ENCODE data around the gene SLC6A9. TPM values are rescaled to one million over a fixed set of nuclear protein-coding genes. Genes with fewer than 3 reads are reported as not detected.

The SLC6A9 gene
- total RNA-seq, 1 donor from 2014 or later: 19.2 TPM

DNA sequence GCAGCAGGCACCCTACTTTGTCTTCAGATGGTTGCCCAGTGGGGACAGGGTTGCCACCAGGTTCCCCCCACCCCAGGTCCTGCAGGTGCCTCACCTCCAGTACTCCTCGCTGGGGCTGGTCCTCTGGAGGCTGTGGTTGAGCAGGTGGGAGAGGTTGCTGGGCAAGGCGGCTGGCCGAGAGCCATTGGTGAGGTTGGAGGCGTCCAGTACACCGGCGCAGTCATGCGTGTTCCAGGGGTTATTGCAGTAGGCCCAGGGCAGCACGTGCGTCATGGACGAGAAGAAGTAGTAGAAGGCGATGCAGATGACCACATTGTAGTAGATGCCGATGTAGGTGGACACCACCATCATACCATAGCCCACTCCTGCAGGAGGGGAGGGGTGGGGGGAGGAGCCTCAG is 23.0 kb downstream of the SLC6A9 start:
- DNase-seq (no peak), ATAC-seq (no peak)
- intact Hi-C loops (cut with DNase I): no loop called here
- Histone ChIP-seq H3K36me3 (no peaks in the 10 kb centered on the region), H3K4me1 (no peaks in the 10 kb centered on the region), H3K27ac (no peak overlapping the region), H3K4me3 (no peak overlapping the region), H3K27me3 (no peaks in the 10 kb centered on the region), H3K9me3 (no peaks in the 10 kb centered on the region)
- no peak for TF ChIP-seq CTCF (IDR thresholded peaks at IDR 0.05)

- Histone ChIP-seq H3K36me3 (peaks cover 14% of the 10 kb centered on the region), H3K4me3 (no peak overlapping the region), H3K4me1 (no peaks in the 10 kb centered on the region), H3K27me3 (no peaks in the 10 kb centered on the region), H3K27ac (no peak overlapping the region), H3K9me3 (no peaks in the 10 kb centered on the region)
- TF ChIP-seq CTCF (IDR thresholded peaks at IDR 0.05): no peak
- DNase-seq (no peak), ATAC-seq (no peak)
- intact Hi-C loops (cut with DNase I): loop anchor here (5.0 kb wide), 1 partner anchor 35 kb away; no protein-coding TSS in a partner anchor
These were observed 28.6 kb downstream of the SLC6A9 start for GRCh38 chr1:44002606-44003157.

- intact Hi-C loops (cut with DNase I): loop anchor here (5.0 kb wide), 1 partner anchor 35 kb away; no protein-coding TSS in a partner anchor
- ATAC-seq (no peak), DNase-seq (no peak)
- no peaks in the 10 kb centered on the region for H3K27me3 ChIP-seq
- H3K27ac ChIP-seq: no peak overlapping the region
- no peak overlapping the region for H3K4me3 ChIP-seq
- H3K36me3 ChIP-seq: peaks cover 14% of the 10 kb centered on the region
- H3K4me1 ChIP-seq: no peaks in the 10 kb centered on the region
- no peak for TF ChIP-seq CTCF (IDR thresholded peaks at IDR 0.05)
- no peaks in the 10 kb centered on the region for H3K9me3 ChIP-seq
These were observed 29.1 kb downstream of the SLC6A9 start for GRCh38 chr1:44002165-44002564.

DNA sequence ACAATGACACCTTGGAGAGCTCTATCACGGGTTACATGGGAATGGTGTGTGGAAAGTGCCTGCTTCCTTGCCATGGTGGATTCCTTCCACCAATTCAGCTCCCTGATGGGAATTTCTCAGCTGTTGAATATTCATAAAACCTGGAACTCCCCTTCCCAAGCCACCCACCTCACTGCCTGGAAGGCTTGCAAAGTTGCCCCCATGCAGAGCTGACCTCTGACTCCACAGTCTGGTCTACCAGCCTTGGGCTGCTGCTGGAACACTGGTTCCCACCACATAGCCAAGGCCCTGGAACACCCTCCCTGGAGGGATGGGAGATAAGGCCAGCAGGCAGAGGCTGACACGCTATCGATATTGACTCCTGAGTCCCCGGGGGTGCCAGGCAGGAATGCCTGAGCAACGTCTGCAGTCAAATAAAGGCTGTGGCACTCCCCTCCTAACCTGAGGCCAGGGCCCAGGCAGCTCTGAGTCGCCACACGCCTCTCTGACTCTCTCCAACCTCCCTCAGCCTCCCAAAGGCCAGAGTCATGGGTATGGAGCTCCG is 31.1 kb downstream of the SLC6A9 start:
- no peaks in the 10 kb centered on the region for H3K9me3 ChIP-seq
- no peak for ATAC-seq
- intact Hi-C loops (cut with DNase I): loop anchor here (5.0 kb wide), 1 partner anchor 37 kb away; no protein-coding TSS in a partner anchor
- H3K4me1 ChIP-seq: no peaks in the 10 kb centered on the region
- DNase-seq: no peak
- TF ChIP-seq CTCF (IDR thresholded peaks at IDR 0.05): no peak
- H3K36me3 ChIP-seq: peaks cover 14% of the 10 kb centered on the region
- H3K4me3 ChIP-seq: no peak overlapping the region
- H3K27me3 ChIP-seq: no peaks in the 10 kb centered on the region
- no peak overlapping the region for H3K27ac ChIP-seq

DNA sequence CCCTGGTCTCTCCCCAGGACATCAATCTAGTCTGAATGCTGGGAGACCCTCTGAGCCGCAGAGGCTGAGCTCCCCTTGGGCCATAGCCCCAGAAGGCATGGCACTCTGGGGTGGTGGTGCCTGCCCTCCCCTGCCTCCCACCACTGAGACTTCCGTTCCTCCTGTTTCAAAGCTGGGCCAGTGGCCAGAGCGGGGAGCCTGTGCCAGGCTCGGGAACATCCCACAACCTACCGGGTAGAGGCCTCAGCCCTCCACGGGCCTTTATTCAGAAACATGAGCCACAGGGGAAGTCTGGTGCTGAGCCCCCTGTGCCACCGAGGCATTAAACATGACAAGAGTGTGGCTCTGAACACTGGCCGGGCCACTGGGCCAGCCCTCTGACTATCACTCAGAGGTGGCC is 31.8 kb downstream of the SLC6A9 start:
- H3K27me3 ChIP-seq: no peaks in the 10 kb centered on the region
- TF ChIP-seq CTCF (IDR thresholded peaks at IDR 0.05): no peak
- ATAC-seq (no peak), DNase-seq (no peak)
- H3K9me3 ChIP-seq: no peaks in the 10 kb centered on the region
- no peak overlapping the region for H3K4me3 ChIP-seq
- H3K36me3 ChIP-seq: peaks cover 14% of the 10 kb centered on the region
- no peak overlapping the region for H3K27ac ChIP-seq
- intact Hi-C loops (cut with DNase I): no loop called here
- H3K4me1 ChIP-seq: no peaks in the 10 kb centered on the region

Measured in upper lobe of right lung (tissue), 1 donor.